ENCODE results near the gene PRKG1.

Gene PRKG1

GRCh38 chr10:52071814-52072213 is 997.5 kb downstream of the PRKG1 start:
- DNase-seq (ENCODE audit: low read depth), result no peak

- DNase-seq (ENCODE audit: low read depth), result no peak
Observed at GRCh38 chr10:52074505-52075026, 1000.3 kb downstream of the PRKG1 start.

DNA sequence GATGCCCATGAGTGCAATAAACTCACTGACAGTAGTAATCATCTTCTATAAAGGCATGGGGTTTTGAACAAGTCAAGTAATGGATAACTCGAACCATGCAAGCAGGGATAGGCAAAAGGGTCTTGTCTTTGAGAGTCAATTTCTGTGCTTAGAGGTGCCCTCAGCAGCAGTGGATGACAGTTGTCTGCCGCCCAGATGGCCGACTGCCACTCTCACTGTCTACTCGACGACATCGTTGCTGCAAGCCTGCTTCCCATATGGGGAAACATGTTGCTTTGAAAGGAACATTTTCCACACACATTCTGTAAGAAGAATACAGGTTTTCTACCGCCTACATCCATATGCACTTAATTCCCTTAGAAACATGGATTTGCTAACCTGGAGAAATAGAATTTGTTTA is 1003.5 kb downstream of the PRKG1 start:
- no peak for DNase-seq (ENCODE audit: low read depth)

DNA sequence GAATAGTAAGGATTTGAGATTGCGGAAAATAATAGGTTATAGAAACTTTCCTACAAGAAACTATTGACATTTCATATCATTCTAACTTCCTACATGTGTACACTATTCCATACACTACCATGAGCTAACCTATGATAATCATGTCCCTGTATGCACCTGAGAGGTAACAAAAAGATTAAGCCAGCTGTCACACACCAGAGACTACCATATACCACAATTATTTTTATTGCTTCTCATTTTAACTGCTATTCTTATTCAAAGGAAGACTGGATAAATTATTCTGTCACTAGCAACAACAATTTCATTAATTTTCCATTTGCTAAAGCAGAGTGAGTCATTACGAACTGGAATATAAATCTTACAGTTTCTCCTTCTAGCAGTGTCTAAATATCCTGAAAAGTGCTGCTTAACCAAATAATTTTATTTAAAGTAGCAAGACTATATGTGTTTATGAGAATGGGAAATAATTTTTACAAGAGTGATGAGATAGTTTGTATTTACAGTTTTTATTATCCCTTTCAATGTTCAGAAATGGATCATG is 1004.2 kb downstream of the PRKG1 start:
- no peak for DNase-seq (ENCODE audit: low read depth)

DNA sequence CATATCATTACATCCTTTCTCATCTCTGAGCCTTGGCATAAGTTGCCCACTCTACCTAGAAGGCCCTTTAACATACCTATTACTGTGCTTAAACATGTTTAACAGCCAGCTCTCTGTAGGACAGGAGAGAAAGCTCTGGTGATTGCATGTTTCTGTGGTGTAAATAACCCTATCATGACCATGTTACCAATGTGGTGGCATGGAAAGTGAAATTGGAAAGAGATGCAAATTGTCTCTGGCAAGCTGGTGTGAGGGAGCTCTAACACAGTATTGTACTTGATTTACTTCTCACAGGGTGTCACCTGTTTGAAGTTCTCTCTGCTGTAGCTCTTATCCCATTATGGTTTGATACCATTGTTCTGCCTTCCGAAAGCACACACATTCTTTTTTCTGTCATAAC is 1008.0 kb downstream of the PRKG1 start:
- no peak for DNase-seq (ENCODE audit: low read depth)

- no peak for DNase-seq (ENCODE audit: low read depth)
Observed at GRCh38 chr10:52083422-52083821, 1009.1 kb downstream of the PRKG1 start.

DNA sequence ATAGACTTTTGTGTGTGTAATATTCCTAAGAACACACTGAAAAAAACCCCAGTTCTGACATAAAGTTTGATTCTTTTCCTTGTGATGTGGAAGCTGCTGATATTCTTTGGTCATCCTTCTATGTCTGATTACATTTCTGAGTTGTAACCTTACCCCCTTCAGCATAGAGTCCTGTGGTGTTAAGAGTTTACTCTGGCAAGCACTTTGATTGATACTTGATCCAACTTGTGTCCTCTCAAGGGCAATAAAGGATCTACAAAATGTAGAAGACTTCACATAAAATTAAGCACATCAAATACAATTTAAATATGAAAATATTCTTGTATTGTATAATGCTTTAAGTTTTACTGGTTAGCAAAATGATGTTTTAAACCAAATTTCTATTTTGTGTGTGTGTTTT is 1018.1 kb downstream of the PRKG1 start:
- no peak for DNase-seq (ENCODE audit: low read depth)

DNA sequence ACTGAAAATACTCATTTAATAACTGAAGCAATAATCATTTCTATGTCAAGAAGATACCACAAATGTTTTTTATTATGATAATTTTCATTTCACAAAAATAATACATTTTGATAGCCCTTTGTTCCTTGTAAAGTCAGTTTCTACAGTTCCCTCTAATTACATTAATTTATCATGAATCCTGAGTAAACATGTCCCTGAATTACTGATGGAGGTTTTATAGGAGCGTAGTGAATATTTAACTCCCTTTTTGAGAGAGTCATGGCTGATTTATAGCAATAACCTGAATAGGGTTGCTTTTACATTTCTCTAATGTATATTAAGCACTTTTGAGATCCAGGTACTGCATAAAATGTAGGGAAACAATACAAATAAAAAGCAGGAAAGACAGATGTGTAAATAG is 1023.8 kb downstream of the PRKG1 start:
- DNase-seq (ENCODE audit: low read depth), result no peak

DNA sequence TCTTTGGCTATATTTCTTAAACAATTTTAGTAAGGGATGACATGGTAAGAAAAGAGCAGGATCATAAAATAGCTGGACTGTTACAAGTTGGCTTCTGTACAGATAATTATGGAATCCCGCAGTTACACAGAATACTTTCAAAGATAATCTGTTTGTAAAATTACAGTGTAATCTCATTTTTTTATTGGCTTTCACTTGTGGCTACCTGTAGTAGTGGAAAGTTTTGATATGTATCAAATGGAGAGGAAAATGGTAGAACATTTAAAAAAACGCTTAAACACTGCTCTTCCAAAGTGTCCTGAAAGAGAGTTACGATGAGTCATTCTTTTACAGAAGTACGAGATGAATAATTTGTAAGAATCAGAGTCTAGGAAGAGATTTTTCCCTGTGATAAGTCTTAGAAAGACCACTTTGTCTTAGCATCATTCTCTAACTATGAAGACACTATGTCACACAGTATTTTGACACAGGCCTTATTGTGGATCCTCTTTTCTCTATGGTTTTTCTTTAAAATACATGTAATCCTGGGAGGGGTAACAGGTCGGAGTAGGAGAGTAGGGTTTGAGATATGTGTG is 1024.8 kb downstream of the PRKG1 start:
- DNase-seq (ENCODE audit: low read depth), result no peak

DNA sequence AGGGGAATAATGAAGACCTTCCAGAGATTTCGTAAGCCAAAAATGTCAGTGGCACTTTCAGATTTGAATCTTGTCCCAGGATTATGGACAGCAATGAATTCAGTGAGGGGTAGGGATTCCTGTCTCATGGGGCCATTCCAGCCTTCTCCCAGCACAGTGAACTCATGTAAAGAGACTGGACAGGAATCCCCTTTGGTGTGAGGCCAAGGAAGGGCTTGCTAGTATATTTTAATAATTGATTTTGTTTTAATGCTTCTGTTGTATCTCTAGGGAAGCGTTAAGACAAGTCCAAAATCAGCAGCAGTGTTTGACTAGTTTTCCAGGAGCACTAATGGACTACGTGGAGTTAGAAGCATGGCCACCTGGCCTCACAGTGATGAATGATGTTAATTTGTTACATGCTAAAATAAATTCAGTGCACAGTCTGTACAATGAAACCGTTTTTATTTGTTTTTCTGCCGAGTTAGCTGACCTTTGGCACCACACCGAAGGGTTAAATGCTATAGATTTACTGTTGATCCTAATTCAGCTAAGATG is 1025.8 kb downstream of the PRKG1 start:
- DNase-seq (ENCODE audit: low read depth), result no peak

DNA sequence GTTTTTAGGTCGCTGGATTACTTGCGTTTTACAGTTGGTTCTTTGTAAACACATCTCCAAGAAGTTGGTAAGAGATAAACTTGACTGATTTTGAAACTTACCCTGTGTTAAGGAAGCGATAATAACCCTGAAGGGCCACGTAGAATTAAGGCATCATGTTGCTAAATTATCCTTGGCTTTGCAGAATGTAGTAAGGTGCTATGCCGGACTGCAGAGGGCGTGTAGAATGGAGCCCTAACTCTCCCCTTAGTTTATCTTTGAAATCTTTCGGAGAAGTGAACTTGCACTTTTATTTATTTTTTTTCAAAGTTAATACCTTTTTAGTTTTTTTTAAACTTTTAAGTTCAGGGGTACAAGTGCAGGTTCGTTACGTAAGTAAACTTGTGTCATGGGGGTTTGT is 1031.0 kb downstream of the PRKG1 start:
- DNase-seq (ENCODE audit: low read depth), result no peak

DNA sequence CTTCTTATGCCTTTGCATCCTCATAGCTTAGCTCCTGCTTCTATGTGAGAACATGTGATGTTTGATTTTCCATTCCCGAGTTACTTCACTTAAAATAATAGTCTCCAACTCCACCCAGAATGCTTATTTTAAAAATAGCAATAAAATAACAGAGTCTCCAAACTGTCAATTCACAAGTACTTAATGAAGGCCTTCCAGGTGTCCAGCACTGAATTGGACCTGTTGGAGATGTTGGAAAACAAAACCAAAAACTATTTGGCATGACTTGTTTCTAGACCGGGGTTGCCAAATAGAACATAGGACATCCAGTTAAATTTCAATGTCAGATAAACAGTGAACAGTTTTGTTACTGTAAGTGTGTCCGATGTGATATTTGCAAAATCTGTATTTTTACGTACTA is 1031.7 kb downstream of the PRKG1 start:
- no peak for DNase-seq (ENCODE audit: low read depth)

DNA sequence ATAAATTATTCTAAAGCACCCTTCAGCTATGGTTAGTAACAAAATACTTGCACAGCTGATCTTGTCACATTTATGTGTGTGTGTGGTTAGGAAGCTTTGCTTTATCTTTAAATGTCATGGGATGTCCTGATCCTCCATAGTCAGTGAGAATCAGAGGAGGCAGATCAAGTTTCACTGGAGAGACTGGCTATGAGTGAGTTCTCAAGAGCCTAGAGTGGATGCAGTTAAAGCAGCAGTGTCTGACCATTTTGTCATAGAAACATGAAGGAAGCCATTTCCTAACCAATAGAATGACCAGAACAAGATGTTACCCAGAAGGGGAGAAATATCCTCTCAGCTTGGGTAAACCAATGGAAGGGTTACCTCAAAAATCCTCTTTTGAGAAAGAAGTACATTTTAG is 1032.6 kb downstream of the PRKG1 start:
- no peak for DNase-seq (ENCODE audit: low read depth)

DNA sequence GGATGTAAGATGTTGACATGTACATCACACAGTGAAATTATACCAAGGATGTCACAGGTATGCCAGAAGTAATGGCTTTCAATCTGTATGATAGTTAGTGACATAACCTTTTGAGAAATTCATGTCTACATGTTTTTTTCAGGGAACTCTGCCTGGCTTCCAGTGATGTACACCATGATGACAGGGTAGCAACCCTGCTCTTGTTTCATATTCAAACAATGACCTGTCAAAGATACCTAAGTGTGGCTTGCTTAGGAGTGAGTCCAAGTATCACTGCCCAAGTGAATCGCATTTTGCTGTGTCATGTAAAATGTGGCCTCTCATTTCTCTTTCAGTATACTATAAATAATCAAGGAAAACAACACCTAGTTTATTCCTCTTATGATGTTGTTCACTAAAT is 1033.9 kb downstream of the PRKG1 start:
- no peak for DNase-seq (ENCODE audit: low read depth)

- DNase-seq (ENCODE audit: low read depth), result no peak
Observed at GRCh38 chr10:52110576-52110975, 1036.3 kb downstream of the PRKG1 start.

DNA sequence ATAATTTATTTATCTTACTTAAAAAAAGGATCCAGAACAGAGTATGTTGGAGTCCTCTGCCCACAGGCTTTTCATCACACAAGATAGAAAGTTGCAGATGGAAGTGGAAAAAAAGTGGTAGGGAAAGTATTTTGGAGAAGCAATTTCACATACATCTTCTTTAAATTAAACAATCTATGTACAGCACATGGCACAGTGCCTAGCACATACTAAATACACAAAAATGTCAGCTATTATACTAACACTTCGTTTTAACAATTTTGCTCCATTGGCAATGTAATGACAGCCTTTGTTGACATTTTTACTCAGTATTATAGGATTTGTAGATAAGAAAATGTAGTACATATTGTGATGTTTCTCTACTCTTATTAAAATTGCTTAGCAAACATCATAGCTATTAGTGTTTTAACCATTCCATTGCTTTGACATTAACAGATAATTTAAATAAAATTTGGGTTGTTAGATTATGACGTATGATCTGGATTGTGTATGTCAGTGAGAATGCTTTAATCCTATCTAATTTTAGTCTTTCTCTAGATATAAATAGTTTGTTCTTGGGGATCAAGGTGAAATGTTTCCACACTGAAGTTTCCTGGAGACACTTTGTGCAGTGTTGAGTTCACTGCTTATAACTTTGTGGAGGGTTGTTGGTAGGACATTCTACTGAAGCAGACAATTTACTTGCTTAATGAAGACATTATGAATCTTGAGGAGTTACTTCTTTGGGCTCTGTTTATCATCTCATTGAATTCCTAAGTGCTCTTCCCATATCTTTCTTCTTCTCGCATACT is 1037.0 kb downstream of the PRKG1 start:
- no peak for DNase-seq (ENCODE audit: low read depth)

DNA sequence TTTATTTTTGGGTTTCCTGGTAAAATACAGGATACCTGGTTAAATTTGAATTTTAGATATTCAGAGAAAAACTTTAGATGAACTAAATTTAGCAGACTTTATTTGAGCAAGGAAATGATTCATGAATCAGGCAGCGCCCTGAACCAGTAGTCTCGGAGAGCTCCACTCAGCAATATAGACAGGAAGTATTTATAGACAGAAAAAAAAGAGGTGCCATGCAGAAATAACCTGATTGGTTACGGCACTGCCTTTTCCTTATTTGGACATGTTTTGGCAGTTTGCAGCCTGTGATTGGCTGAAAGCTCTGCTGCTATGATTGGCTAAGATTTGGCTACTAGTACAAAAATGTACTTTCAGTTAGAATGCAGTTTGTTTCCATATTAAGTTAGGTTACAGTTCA is 1041.5 kb downstream of the PRKG1 start:
- no peak for DNase-seq (ENCODE audit: low read depth)

- DNase-seq (ENCODE audit: low read depth), result no peak
Observed at GRCh38 chr10:52119507-52119906, 1045.2 kb downstream of the PRKG1 start.

DNA sequence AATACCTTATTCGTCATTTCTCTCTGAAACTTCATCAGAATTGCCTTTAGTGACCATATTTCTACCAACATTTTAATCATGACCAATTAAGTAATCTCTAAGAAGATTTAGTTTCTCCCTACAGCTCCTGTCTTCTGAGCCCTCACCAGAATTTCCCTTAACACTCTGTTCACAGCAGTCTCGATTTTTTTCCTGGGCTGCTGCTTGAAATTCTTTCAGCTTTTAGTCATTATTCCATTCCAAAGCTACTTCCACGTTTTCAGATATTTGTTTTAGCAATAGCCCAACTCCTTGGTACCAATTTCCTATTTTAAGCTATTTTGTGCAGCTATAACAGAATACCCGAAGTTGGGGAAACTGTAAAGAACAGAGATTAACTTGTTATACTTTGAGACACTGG is 1047.4 kb downstream of the PRKG1 start:
- no peak for DNase-seq (ENCODE audit: low read depth)

DNA sequence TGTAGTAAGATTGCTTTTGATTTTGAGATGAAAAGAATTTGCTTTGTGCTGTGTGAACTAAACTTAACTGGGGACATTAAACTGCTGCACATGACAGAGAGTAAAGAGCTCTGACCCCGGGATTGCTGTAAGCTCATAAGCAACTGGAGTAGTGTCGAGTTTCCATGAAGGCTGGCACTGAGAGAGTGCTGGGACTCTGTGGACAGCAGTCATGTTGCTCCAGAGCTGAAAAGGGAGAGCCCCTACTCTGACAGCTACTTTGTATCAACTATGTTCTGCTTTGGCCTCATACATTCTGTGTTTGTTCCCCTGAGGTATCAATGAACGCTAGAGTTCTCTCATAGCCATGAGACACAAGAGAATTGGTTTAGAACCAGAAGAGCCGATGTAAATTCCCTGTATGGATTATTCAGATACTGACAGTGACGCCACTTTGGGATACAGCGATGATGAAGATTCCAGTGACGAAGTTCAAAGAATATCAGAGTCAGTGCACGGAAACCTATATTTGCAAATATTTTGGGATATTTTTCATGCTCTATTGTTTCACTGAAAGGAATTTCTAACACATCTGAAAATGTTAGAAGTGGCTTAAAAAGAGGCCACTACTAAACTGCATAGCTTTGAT is 1053.9 kb downstream of the PRKG1 start:
- DNase-seq (ENCODE audit: low read depth), result no peak

DNA sequence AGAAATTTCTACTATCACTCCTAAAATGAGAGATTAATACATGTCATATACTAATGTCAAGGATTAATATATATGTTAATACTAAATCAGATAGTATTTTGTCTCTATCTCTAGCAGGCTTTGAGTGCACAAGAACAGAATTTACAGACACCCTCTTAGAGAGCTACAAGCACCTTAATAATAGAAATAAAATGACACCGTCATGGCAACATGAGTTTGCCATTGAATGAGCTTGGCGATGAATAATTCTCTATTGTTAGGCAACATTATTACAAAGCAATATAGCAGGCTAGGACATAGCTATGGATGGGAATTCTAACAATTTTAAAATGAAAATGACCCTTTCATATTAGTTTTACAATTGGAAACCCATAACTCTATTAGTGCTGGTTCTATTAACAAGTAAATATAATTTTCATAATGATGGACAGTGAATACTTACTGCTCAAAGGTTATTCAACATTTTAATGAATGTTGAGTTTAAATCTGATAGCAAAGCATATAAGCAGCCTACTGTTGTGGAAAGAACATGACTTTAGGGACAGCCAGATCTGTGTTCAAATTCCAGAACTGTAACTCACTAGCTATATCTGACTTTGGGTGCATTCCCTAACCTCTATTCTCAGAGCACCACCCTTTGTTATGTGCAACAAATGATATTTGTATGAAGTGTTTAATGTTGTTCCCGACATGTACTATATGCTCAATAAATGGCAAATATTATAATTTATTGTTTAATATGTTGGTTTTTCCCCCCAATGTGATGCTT is 1055.3 kb downstream of the PRKG1 start:
- no peak for DNase-seq (ENCODE audit: low read depth)

DNA sequence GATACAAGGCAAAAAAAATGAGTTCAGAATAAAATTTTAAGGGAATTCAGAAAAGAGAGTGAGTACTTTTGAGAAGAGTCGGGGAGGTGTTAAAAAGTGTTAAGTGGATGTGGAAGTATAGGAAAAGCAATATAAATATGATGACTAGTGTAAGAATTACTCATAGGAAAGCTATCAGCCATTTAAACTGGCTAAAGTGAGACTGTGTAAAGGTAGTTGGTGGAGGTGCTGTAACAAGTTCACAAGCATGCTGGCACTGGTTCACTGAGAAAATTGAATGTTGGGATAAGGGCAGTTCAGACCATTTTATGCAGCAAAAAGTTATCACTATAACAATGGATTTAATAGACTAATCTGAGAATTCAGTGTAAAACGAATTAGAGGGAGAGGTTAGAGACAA is 1060.8 kb downstream of the PRKG1 start:
- no peak for DNase-seq (ENCODE audit: low read depth)
